ENCODE results near the gene ST3GAL3.

- TF ChIP-seq, protein P1, sequence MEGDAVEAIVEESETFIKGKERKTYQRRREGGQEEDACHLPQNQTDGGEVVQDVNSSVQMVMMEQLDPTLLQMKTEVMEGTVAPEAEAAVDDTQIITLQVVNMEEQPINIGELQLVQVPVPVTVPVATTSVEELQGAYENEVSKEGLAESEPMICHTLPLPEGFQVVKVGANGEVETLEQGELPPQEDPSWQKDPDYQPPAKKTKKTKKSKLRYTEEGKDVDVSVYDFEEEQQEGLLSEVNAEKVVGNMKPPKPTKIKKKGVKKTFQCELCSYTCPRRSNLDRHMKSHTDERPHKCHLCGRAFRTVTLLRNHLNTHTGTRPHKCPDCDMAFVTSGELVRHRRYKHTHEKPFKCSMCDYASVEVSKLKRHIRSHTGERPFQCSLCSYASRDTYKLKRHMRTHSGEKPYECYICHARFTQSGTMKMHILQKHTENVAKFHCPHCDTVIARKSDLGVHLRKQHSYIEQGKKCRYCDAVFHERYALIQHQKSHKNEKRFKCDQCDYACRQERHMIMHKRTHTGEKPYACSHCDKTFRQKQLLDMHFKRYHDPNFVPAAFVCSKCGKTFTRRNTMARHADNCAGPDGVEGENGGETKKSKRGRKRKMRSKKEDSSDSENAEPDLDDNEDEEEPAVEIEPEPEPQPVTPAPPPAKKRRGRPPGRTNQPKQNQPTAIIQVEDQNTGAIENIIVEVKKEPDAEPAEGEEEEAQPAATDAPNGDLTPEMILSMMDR (IDR thresholded peaks at IDR 0.05): no peak
- TF ChIP-seq POLR2A (IDR thresholded peaks at IDR 0.05): no peak
Observed at GRCh38 chr1:43979261-43979527, 271.9 kb downstream of the ST3GAL3 start.

Measured in right lobe of liver (tissue), 4 donors.